HepG2 (cell line): ENCODE results near the gene RBM23. TPM values are rescaled to one million over a fixed set of nuclear protein-coding genes. Genes with fewer than 3 reads are reported as not detected.

Source experiments
- SMC3 ChIP-seq: IDR thresholded peaks from 2 replicates; pipeline ENCODE4 v1.6.1; 2011; ENCODE audit warnings: low read length, improper control_type of control experiment
- SPEN ChIP-seq: sonication (generic); formaldehyde crosslinking; IDR thresholded peaks from 2 replicates; pipeline ENCODE4 v1.5.1; 2020; ENCODE audit warnings: low read depth, mild to moderate bottlenecking, missing genetic modification reagents
- ZSCAN25 ChIP-seq: sonication (generic); formaldehyde crosslinking; IDR thresholded peaks from 2 replicates; pipeline ENCODE4 v1.8.0; 2022; ENCODE audit warnings: mild to moderate bottlenecking, missing genetic modification reagents
- polyA plus RNA-seq, 8 experiments: library from polyadenylated mRNA; depleted of rRNA in 3 of 8; stranded (reverse) in 7 of 8; unstranded in 1 of 8; fragments of >200 nt; fragmentation: Illumina TruSeq in 4 of 8; extraction: Trizol in 4 of 8; gene quantifications; 2 replicates each; pipeline versions ENCODE4 v1.2.1 to v1.2.3, GENCODE V29; 2011 to 2016; ENCODE audit warnings: low read depth in 4 of 8, missing spikeins in 1 of 8, mixed read lengths in 1 of 8; ENCODE audit not compliant: insufficient read depth in 1 of 8
- total RNA-seq, 5 experiments: library from RNA; depleted of rRNA; stranded (reverse); fragments of >200 nt; fragmentation: Illumina TruSeq; extraction: Trizol; gene quantifications; 2 replicates each; pipeline ENCODE4 v1.2.3, GENCODE V29; 2016; ENCODE audit warnings: low read depth in 1 of 5
- TF ChIP-seq, protein P1 (sequence below): sonication (generic); formaldehyde crosslinking; IDR thresholded peaks from 2 replicates; pipeline ENCODE4 v1.4.0; 2020; ENCODE audit warnings: missing genetic modification reagents
- TF ChIP-seq, protein P2 (sequence below), 2 experiments: fragments of 450-650 bp in 1 of 2; sonication (generic) in 1 of 2; formaldehyde crosslinking in 1 of 2; IDR thresholded peaks; 2 replicates each; pipeline versions ENCODE4 v1.6.1 to v1.8.0; 2016 to 2022; ENCODE audit warnings: antibody characterized with exemption in 1 of 2, mild to moderate bottlenecking in 1 of 2, missing genetic modification reagents in 1 of 2
- TF ChIP-seq, protein P3 (sequence below): IDR thresholded peaks from 2 replicates; pipeline ENCODE4 v1.6.1; 2016; ENCODE audit warnings: missing compliant biosample characterization, missing genetic modification reagents, borderline replicate concordance
- TF ChIP-seq, protein P4 (sequence below): sonication (generic); formaldehyde crosslinking; IDR thresholded peaks from 2 replicates; pipeline ENCODE4 v1.5.0; 2020; ENCODE audit warnings: mild to moderate bottlenecking, missing genetic modification reagents, borderline replicate concordance
- TF ChIP-seq, protein P5 (sequence below): sonication (generic); formaldehyde crosslinking; IDR thresholded peaks from 2 replicates; pipeline ENCODE4 v1.4.0; 2020; ENCODE audit warnings: low read depth, mild to moderate bottlenecking, missing genetic modification reagents

Gene RBM23
- total and polyA plus RNA-seq, 2 of the 13 experiments (the other 11 are each of a cell fraction or from before 2014, with no cell fraction given), result 1.5 to 2.1 TPM

DNA sequence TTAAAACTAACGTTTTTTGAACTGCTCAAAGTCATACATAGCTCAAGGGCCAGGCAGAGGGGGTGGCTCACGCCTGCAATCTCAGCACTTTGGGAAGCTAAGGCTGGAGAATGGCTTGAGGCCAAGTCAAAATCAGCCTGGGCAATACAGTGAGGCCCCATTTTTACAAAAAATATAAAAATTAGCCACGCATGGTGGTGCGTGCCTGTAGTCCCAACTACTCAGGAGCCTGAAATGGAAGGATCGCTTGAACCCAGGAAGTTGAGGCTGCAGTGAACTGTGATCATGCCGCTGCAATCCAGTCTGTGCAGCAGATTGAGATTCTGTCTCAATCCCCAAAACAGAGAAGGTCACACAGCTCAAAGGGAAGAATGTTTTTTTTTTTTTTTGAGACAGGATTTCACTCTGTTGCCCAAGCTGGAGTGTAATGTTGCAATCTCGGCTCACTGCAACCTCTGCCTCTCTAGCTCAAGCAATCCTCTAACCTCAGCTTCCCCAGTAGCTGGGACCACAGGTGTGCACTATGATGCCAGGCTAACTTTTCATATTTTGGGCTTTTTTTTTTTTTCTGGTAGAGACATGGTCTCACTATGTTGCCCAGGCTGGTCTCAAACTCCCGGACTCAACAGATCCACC is 2.9 kb downstream of the RBM23 start (continued):
- TF ChIP-seq SPEN (CRISPR knock-in tag) (peak; percentile 37; the same call in 1 of the 2 replicates), ZSCAN25 (CRISPR knock-in tag) (no peak), SMC3 (peak; percentile 31; the same call in 1 of the 2 replicates)
- TF ChIP-seq, protein P1, sequence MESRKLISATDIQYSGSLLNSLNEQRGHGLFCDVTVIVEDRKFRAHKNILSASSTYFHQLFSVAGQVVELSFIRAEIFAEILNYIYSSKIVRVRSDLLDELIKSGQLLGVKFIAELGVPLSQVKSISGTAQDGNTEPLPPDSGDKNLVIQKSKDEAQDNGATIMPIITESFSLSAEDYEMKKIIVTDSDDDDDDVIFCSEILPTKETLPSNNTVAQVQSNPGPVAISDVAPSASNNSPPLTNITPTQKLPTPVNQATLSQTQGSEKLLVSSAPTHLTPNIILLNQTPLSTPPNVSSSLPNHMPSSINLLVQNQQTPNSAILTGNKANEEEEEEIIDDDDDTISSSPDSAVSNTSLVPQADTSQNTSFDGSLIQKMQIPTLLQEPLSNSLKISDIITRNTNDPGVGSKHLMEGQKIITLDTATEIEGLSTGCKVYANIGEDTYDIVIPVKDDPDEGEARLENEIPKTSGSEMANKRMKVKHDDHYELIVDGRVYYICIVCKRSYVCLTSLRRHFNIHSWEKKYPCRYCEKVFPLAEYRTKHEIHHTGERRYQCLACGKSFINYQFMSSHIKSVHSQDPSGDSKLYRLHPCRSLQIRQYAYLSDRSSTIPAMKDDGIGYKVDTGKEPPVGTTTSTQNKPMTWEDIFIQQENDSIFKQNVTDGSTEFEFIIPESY, result peak; percentile 30; the same call in 1 of the 2 replicates
- TF ChIP-seq, protein P2, sequence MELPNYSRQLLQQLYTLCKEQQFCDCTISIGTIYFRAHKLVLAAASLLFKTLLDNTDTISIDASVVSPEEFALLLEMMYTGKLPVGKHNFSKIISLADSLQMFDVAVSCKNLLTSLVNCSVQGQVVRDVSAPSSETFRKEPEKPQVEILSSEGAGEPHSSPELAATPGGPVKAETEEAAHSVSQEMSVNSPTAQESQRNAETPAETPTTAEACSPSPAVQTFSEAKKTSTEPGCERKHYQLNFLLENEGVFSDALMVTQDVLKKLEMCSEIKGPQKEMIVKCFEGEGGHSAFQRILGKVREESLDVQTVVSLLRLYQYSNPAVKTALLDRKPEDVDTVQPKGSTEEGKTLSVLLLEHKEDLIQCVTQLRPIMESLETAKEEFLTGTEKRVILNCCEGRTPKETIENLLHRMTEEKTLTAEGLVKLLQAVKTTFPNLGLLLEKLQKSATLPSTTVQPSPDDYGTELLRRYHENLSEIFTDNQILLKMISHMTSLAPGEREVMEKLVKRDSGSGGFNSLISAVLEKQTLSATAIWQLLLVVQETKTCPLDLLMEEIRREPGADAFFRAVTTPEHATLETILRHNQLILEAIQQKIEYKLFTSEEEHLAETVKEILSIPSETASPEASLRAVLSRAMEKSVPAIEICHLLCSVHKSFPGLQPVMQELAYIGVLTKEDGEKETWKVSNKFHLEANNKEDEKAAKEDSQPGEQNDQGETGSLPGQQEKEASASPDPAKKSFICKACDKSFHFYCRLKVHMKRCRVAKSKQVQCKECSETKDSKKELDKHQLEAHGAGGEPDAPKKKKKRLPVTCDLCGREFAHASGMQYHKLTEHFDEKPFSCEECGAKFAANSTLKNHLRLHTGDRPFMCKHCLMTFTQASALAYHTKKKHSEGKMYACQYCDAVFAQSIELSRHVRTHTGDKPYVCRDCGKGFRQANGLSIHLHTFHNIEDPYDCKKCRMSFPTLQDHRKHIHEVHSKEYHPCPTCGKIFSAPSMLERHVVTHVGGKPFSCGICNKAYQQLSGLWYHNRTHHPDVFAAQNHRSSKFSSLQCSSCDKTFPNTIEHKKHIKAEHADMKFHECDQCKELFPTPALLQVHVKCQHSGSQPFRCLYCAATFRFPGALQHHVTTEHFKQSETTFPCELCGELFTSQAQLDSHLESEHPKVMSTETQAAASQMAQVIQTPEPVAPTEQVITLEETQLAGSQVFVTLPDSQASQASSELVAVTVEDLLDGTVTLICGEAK (IDR thresholded peaks at IDR 0.05), result no peak
- TF ChIP-seq, protein P2 (CRISPR knock-in tag; IDR thresholded peaks at IDR 0.05), result 0 out of 2 replicates have a peak, but pooled peaks have one; percentile 34
- TF ChIP-seq, protein P3, sequence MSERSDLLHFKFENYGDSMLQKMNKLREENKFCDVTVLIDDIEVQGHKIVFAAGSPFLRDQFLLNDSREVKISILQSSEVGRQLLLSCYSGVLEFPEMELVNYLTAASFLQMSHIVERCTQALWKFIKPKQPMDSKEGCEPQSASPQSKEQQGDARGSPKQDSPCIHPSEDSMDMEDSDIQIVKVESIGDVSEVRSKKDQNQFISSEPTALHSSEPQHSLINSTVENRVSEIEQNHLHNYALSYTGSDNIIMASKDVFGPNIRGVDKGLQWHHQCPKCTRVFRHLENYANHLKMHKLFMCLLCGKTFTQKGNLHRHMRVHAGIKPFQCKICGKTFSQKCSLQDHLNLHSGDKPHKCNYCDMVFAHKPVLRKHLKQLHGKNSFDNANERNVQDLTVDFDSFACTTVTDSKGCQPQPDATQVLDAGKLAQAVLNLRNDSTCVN (CRISPR knock-in tag), result 0 out of 2 replicates have a peak, but pooled peaks have one; percentile 32
- TF ChIP-seq, protein P4, sequence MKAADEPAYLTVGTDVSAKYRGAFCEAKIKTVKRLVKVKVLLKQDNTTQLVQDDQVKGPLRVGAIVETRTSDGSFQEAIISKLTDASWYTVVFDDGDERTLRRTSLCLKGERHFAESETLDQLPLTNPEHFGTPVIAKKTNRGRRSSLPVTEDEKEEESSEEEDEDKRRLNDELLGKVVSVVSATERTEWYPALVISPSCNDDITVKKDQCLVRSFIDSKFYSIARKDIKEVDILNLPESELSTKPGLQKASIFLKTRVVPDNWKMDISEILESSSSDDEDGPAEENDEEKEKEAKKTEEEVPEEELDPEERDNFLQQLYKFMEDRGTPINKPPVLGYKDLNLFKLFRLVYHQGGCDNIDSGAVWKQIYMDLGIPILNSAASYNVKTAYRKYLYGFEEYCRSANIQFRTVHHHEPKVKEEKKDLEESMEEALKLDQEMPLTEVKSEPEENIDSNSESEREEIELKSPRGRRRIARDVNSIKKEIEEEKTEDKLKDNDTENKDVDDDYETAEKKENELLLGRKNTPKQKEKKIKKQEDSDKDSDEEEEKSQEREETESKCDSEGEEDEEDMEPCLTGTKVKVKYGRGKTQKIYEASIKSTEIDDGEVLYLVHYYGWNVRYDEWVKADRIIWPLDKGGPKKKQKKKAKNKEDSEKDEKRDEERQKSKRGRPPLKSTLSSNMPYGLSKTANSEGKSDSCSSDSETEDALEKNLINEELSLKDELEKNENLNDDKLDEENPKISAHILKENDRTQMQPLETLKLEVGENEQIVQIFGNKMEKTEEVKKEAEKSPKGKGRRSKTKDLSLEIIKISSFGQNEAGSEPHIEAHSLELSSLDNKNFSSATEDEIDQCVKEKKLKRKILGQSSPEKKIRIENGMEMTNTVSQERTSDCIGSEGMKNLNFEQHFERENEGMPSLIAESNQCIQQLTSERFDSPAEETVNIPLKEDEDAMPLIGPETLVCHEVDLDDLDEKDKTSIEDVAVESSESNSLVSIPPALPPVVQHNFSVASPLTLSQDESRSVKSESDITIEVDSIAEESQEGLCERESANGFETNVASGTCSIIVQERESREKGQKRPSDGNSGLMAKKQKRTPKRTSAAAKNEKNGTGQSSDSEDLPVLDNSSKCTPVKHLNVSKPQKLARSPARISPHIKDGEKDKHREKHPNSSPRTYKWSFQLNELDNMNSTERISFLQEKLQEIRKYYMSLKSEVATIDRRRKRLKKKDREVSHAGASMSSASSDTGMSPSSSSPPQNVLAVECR (CRISPR knock-in tag), result peak; percentile 64
- TF ChIP-seq, protein P5, sequence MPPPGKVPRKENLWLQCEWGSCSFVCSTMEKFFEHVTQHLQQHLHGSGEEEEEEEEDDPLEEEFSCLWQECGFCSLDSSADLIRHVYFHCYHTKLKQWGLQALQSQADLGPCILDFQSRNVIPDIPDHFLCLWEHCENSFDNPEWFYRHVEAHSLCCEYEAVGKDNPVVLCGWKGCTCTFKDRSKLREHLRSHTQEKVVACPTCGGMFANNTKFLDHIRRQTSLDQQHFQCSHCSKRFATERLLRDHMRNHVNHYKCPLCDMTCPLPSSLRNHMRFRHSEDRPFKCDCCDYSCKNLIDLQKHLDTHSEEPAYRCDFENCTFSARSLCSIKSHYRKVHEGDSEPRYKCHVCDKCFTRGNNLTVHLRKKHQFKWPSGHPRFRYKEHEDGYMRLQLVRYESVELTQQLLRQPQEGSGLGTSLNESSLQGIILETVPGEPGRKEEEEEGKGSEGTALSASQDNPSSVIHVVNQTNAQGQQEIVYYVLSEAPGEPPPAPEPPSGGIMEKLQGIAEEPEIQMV (CRISPR knock-in tag), result no peak
